CD4-positive, alpha-beta T cell treated with Interleukin-15 for 1 hour (primary cell): ENCODE measurements around the gene THAP3.
"Not testable (repeated sequence)": the region's sequence is repeated elsewhere in the genome, so short reads cannot be mapped to it uniquely, and the experiment has no call there.

ENCODE experiments used
- DNase-seq: peaks from one replicate; pipeline ENCODE4 v3.0.0-alpha.2; 2020

Gene THAP3

GRCh38 chr1:6635910-6636760, 11.5 kb downstream of the THAP3 start:
- no peak for DNase-seq

GRCh38 chr1:6636778-6637177, 12.1 kb downstream of the THAP3 start:
- DNase-seq = not testable (repeated sequence)

DNA sequence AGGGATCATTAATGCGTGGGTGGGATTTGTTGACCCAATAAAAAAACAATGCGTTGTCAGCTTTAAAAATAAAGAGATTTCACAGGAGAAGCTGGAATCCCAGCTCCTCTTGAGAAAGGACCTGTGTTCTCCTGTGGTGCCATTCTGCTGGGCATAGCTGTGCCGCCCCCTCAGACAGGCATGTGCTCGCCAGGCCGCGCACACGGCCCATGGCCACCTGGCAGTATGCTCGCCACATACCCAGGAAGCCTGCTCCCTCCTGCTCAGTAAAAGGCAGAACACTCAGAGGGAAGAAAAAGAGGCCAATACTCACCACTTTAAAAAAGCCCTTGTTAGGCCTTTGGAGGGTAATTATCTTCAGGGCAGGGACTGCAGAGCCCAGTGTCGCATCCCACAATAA, 13.1 kb downstream of the THAP3 start:
- no peak for DNase-seq

DNA sequence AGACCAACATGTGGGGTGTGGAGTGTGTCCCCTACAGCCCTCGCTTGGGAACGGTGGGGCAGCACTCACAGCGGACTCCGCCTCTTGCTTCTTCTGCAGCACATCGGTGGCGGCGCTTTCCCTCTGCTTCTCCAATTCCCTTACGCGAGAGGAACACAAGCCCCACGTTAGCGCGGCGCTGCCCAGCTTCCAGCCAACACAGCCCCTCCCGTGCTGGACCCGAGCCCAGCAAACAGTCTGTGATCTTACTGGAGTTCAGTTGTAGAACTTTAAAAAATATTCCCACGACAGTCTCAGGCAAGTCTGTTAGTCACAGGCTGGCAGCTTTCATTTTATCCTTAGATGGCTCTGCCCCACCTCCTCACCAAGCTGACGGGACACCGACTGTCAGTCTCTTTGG, 13.6 kb downstream of the THAP3 start:
- no peak for DNase-seq

DNA sequence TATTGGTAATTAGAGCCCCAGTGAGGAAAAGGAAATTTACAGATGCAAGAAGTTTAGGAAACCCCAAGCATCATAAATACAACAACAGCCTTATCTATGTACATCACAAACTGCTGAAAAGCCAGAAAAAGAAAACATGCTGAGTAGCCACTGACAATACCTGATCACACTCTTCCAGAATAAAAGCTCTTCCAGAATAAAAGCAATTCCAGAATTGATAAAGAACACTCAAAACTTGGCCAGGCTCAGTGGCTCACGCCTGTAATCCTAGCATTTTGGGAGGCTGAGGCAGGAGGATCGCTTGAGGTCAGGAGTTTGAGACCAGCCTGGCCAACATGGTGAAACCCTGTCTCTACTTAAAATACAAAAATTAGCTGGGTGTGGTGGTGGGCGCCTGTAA, 16.2 kb downstream of the THAP3 start:
- DNase-seq = not testable (repeated sequence)

- no peak for DNase-seq
These were observed 20.4 kb downstream of the THAP3 start for GRCh38 chr1:6645018-6645417.

GRCh38 chr1:6646499-6647148, 22.0 kb downstream of the THAP3 start:
- DNase-seq = peak; percentile 24

GRCh38 chr1:6648556-6648955, 23.9 kb downstream of the THAP3 start:
- no peak for DNase-seq

- DNase-seq = no peak
These were observed 27.2 kb downstream of the THAP3 start for GRCh38 chr1:6651909-6652308.

GRCh38 chr1:6652986-6653385, 28.3 kb downstream of the THAP3 start:
- no peak for DNase-seq

DNA sequence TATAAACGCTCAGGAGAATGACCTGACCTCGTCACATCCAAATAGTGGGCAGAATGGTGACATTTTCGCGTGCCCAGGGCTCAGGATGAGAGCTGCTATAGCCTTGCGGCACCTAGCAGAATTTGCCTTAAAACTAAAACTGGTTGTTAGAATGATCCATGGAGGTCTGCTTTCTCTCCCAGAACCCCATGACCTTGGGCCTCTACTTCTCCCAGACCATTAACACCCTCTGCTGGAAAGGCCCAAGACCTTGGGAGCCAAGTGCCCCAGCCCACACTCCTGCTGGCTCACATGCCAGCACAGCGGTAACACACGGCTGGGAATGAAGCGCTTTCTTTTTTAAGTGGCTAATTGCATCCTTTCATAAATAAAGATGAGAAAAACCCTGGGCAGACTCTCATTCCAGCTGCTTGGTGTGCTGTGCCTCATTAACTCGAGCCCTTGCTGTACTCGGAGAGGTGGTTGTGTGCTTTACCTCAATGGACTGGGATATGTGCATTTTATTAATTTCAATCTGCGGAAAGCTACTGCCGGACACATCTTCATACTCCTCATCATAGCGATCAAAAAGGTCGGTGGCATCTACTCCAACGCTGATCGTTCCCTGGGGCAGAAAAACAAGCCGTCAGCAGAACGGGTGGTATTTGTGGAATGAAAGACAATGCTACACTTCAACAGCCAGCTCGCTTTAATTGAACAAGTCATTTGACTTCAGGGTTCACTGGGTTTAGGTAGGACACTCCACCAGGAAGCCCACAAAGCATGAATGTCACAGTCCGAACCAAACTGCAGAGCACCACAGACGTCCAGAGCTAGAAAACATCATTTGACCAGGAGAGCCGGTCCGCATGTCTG, 29.0 kb downstream of the THAP3 start:
- DNase-seq = no peak

- DNase-seq = no peak
These were observed 32.5 kb downstream of the THAP3 start for GRCh38 chr1:6657138-6657537.

DNA sequence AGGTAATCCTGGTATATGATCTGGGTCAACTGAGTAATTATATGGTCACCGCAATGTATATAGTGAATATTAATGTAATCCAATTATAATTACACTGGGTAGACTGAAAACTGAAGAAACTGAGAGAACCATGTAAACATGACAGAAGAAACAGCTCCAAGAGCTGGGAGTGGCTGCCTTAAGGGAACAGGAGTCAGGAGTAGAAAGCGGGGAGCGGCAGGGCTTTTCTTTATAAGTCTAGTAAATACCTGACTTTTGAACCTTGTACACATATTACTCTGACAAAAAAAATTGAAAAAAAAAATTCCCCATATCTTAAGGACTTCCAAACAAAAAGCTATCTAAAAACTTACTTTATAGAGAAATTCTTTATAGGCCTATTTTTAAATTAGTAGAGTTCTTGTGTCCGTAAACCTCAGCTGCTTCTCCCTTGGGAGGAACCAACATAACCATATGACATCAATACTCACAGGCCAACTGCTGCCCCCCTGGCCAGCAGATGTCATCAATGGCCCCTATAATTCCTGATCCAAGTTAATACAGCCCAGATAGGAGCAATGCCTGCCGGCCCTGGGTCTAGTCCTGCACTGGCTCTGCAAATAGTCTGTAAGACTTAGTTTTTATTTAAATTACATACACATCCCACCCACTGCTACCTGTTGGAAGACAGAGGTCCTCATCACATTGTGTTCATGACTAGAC, 33.8 kb downstream of the THAP3 start:
- DNase-seq = no peak

GRCh38 chr1:6660415-6661049, 35.9 kb downstream of the THAP3 start:
- DNase-seq = no peak

- not testable (repeated sequence) for DNase-seq
These were observed 37.8 kb downstream of the THAP3 start for GRCh38 chr1:6662468-6662867.

DNA sequence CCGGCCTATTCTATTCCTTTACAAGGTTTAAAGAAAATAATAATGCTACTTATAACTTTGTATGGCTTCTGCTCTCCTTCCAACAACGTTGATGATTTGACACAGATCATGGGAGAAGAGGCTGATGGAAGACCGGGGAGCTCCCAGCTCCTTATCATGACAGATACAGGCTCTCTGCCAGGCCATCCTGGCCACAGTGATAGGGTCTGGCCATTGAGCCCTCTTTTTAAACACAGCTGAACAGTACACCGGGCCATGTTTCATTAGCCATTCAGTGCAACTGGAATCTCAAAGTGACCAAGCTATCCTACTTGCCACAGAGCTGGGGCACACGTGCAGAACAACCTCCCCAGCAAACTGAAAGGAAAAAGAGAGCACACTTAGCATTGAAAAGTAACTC, 42.0 kb downstream of the THAP3 start:
- DNase-seq = no peak

DNA sequence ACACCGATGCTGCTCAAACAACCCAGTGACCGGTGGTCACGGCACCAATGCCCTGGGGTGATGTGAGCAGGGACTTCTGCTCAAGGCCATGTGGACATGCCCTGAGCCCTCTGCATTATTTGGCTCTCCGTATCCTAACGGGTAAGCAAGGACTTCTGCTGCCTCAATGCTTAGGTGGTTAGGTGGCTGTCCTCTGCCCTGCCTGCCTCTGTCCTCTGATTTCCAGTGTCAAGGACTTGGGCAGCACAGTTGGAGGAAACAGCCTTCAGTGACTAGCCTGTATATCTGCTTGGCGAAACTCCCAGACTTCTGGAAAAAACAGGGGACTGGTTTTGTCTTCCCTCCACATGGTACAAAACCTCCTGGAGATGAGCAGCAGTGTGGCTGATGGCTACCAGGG, 42.5 kb downstream of the THAP3 start:
- DNase-seq = no peak

DNA sequence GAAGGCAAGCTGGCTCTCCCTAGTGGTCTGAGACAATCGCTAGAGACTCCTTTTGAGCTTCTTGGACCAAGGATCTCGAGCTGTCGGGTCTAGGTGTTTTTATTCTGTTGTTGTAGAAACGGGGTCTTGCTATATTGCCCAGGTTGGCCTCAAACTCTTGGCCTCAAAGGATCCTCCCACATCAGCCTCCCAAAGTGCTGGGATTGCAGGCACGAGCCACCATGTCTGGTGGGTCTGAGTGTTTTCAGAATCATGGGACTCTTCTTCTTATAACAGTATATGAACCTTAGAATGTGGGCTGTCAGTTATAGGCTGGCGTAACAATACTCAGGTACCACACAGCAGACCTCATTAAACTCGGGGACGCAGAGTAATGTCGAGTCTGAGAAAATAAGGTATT, 43.8 kb downstream of the THAP3 start:
- no peak for DNase-seq

- no peak for DNase-seq
These were observed 47.9 kb downstream of the THAP3 start for GRCh38 chr1:6672558-6672957.

DNA sequence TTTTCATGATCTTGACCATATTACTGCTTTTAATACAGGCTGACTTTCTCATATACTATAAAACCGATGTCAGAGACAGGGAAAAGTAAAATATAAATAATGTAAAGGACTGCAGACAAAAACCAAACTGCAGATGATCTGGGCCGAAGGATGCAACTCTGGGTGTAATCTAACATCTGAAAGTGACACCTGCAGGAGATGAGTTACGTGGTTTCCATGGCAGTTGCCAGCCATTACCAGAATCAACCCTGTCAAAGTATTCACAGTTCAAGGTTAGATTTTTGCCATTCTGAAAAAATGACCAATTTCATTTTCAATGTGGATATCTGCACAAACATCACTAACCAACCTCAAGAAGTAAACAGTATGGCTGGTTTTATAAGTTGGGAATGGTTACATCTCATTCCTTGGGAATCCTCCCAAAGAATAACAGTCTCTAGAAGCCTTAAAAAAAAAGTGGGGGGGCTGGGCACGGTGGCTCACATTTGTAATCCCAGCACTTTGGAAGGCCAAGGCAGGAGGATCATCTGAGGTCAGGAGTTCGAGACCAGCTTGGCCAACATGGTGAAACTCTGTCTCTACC, 49.2 kb downstream of the THAP3 start:
- DNase-seq = no peak

- DNase-seq = no peak
These were observed 50.1 kb downstream of the THAP3 start for GRCh38 chr1:6674771-6675170.

- no peak for DNase-seq
These were observed 51.3 kb downstream of the THAP3 start for GRCh38 chr1:6675941-6676340.
